HepG2 (cell line): ENCODE results near the gene PLEKHH3. TPM values are rescaled to one million over a fixed set of nuclear protein-coding genes. Genes with fewer than 3 reads are reported as not detected.

Experiments
- ATAC-seq: fragments of 200-7000 bp; cut with Tn5 transposase; 3 replicates; pipeline ENCODE4 v1.9.1; 2020; ENCODE audit warnings: mild to moderate bottlenecking, moderate library complexity
- Bru-seq: library from RNA; stranded (reverse); fragments of 400-500 nt; gene quantifications from one replicate; lab custom pipeline; 2021; lab: Mats Ljungman, UMichigan
- BruChase-seq, 2 experiments: library from RNA; stranded (reverse); fragments of 400-500 nt; gene quantifications; one replicate each; lab custom pipeline; 2021; lab: Mats Ljungman, UMichigan
- BruUV-seq: library from RNA; stranded (reverse); fragments of 400-500 nt; replicated peaks from 2 replicates; lab custom pipeline; 2021; lab: Mats Ljungman, UMichigan
- CTCF ChIA-PET: fragments of 300-600 bp; formaldehyde crosslinking; extraction: SDS; loops from one replicate; lab custom pipeline; 2021; ENCODE audit warnings: low total read pairs, inconsistent platforms, low intra/inter-chr PET ratio; lab: Yijun Ruan, JAX
- POLR2A ChIA-PET: fragments of 350-600 bp; sonication (Branson Sonifier 250); formaldehyde crosslinking; loops from one replicate; lab custom pipeline; 2020; ENCODE audit warnings: antibody characterized with exemption, inconsistent platforms; lab: Yijun Ruan, JAX
- DNase-seq: peaks from one replicate; pipeline ENCODE4 v3.0.0-alpha.2; 2015; ENCODE audit warnings: low spot score
- FAIRE-seq: peaks from 3 replicates; lab custom pipeline; 2011; peaks lifted over from hg19 to GRCh38; lab: Jason Lieb, UNC
- H2AFZ ChIP-seq: one replicate; pipeline ENCODE4 v1.6.1; 2011; ENCODE audit warnings: low read length, inconsistent platforms
- H3K27ac ChIP-seq: fragments of 300-600 bp; 3 replicates; pipeline ENCODE4 v1.8.0; 2011; ENCODE audit warnings: mixed run types, mild to moderate bottlenecking, mixed read lengths, low read length, inconsistent platforms; ENCODE audit not compliant: insufficient read depth; ENCODE audit errors: extremely low read length
- H3K27me3 ChIP-seq, 2 experiments: fragments of 200-600 bp in 1 of 2; 2 replicates in 1 of 2; 3 replicates in 1 of 2; pipeline versions ENCODE4 v1.6.0 to v1.8.0; 2011; ENCODE audit warnings: low read length in 2 of 2, mild to moderate bottlenecking in 2 of 2, moderate library complexity in 2 of 2, inconsistent platforms in 1 of 2; ENCODE audit not compliant: insufficient read depth in 2 of 2, control insufficient read depth in 1 of 2
- H3K36me3 ChIP-seq, 2 experiments: fragments of 200-600 bp in 1 of 2; replicated peaks in 1 of 2; 2 replicates in 1 of 2; 3 replicates in 1 of 2; pipeline versions ENCODE4 v1.5.1 to v1.8.0; 2011; ENCODE audit warnings: low read length in 2 of 2, inconsistent platforms in 1 of 2; ENCODE audit not compliant: insufficient read depth in 2 of 2, control insufficient read depth in 1 of 2
- H3K4me1 ChIP-seq: 2 replicates; pipeline ENCODE4 v1.5.1; 2012; ENCODE audit warnings: low read length, inconsistent platforms; ENCODE audit not compliant: insufficient read depth
- H3K4me2 ChIP-seq: 2 replicates; pipeline ENCODE4 v1.6.0; 2011; ENCODE audit warnings: low read depth, low read length, inconsistent platforms
- H3K4me3 ChIP-seq, 3 experiments: fragments of 200-600 bp in 1 of 3; sonication (generic), shearing (Covaris generic) in 1 of 3; replicated peaks in 1 of 3; 2 replicates each; pipeline ENCODE4 v1.5.1; 2011 to 2016; ENCODE audit warnings: low read length in 3 of 3, inconsistent platforms in 2 of 3, low read depth in 2 of 3, mild to moderate bottlenecking in 2 of 3, control low read depth in 1 of 3, mixed read lengths in 1 of 3; ENCODE audit not compliant: insufficient read depth in 1 of 3
- H3K79me2 ChIP-seq: one replicate; pipeline ENCODE4 v1.6.1; 2011; ENCODE audit warnings: low read length, inconsistent platforms; ENCODE audit not compliant: insufficient read depth
- H3K9ac ChIP-seq: 2 replicates; pipeline ENCODE4 v1.6.0; 2011; ENCODE audit warnings: mild to moderate bottlenecking, low read depth, low read length, inconsistent platforms; ENCODE audit not compliant: insufficient read depth
- H3K9me3 ChIP-seq: 2 replicates; pipeline ENCODE4 v1.5.1; 2012; ENCODE audit warnings: mild to moderate bottlenecking, low read length
- H4K20me1 ChIP-seq: 2 replicates; pipeline ENCODE4 v1.6.0; 2011; ENCODE audit warnings: inconsistent platforms, mild to moderate bottlenecking, low read length, moderate library complexity; ENCODE audit not compliant: insufficient read depth
- CREB3 ChIP-seq: sonication (generic); formaldehyde crosslinking; IDR thresholded peaks from 2 replicates; pipeline ENCODE4 v1.5.0; 2020; ENCODE audit warnings: missing genetic modification reagents
- FOXJ3 ChIP-seq: sonication (generic); formaldehyde crosslinking; IDR thresholded peaks from 2 replicates; pipeline ENCODE4 v1.4.0; 2020; ENCODE audit warnings: missing genetic modification reagents, mild to moderate bottlenecking, borderline replicate concordance
- KDM3A ChIP-seq: IDR thresholded peaks from 2 replicates; pipeline ENCODE4 v1.6.1; 2018; ENCODE audit warnings: low read depth, missing compliant biosample characterization
- MTF2 ChIP-seq: sonication (generic); formaldehyde crosslinking; IDR thresholded peaks from 2 replicates; pipeline ENCODE4 v1.5.0; 2020; ENCODE audit warnings: missing genetic modification reagents, borderline replicate concordance
- RBFOX2 ChIP-seq: fragments of 200-400 bp; formaldehyde crosslinking; IDR thresholded peaks from 2 replicates; pipeline ENCODE4 v1.6.1; 2017; ENCODE audit warnings: low read depth, mild to moderate bottlenecking, low read length
- REXO4 ChIP-seq: sonication (generic); formaldehyde crosslinking; IDR thresholded peaks from 2 replicates; pipeline ENCODE4 v1.8.0; 2022; ENCODE audit warnings: missing genetic modification reagents, mild to moderate bottlenecking, borderline replicate concordance
- SAFB2 ChIP-seq: sonication (generic); formaldehyde crosslinking; IDR thresholded peaks from 2 replicates; pipeline ENCODE4 v1.5.1; 2020; ENCODE audit warnings: missing genetic modification reagents, low read depth, mild to moderate bottlenecking, borderline replicate concordance
- SAP130 ChIP-seq: IDR thresholded peaks from 2 replicates; pipeline ENCODE4 v1.6.1; 2016; ENCODE audit warnings: low read depth
- SKI ChIP-seq: fragments of 450-650 bp; IDR thresholded peaks from one replicate; pipeline ENCODE4 v1.6.1; 2018; ENCODE audit warnings: mild to moderate bottlenecking; ENCODE audit not compliant: partially characterized antibody
- TCF7 ChIP-seq: sonication (generic); IDR thresholded peaks from 2 replicates; pipeline ENCODE4 v1.6.1; 2016; ENCODE audit warnings: antibody characterized with exemption, low read depth
- ZBTB3 ChIP-seq: sonication (generic); formaldehyde crosslinking; IDR thresholded peaks from 2 replicates; pipeline ENCODE4 v1.4.0; 2020; ENCODE audit warnings: low read depth, mild to moderate bottlenecking, moderate library complexity, missing genetic modification reagents, borderline replicate concordance
- ZBTB42 ChIP-seq: sonication (generic); formaldehyde crosslinking; IDR thresholded peaks from 2 replicates; pipeline ENCODE4 v1.5.0; 2020; ENCODE audit warnings: mild to moderate bottlenecking, missing genetic modification reagents
- ZFP36L2 ChIP-seq: sonication (generic); formaldehyde crosslinking; IDR thresholded peaks from 2 replicates; pipeline ENCODE4 v1.4.0; 2020; ENCODE audit warnings: missing genetic modification reagents
- ZNF7 ChIP-seq: IDR thresholded peaks from 2 replicates; pipeline ENCODE4 v1.6.1; 2016; ENCODE audit warnings: missing biosample characterization, missing genetic modification reagents
- ZSCAN31 ChIP-seq: sonication (generic); formaldehyde crosslinking; IDR thresholded peaks from 2 replicates; pipeline ENCODE4 v1.5.0; 2020; ENCODE audit warnings: low read depth, mild to moderate bottlenecking, missing genetic modification reagents
- WGBS: methylation state at CpG from one replicate; pipeline ENCODE4 v1.1.6; 2017; ENCODE audit warnings: low lambda C conversion rate; 5-methylcytosine and 5-hydroxymethylcytosine counted together
- in situ Hi-C: cut with HindIII; loops from 2 replicates; pipeline ENCODE4 v1.10.0; 2017; ENCODE audit warnings: low pct_unique_long_range_greater_than_20kb; ENCODE audit not compliant: extremely low pct_ligation_motif_present
- intact Hi-C: fragments of 100-400 bp; cut with micrococcal nuclease; formaldehyde crosslinking; loops from one replicate; pipeline ENCODE4 v1.10.0; 2022; ENCODE audit not compliant: unreplicated experiment
- long read RNA-seq, 2 experiments: library from RNA in 1 of 2; library from polyadenylated mRNA in 1 of 2; stranded (forward) in 1 of 2; unstranded in 1 of 2; transcript quantifications; one replicate each; pipeline ENCODE4 v2.0.0, GENCODE V29; 2019 to 2022
- polyA minus RNA-seq, 3 experiments: library from RNA; depleted of rRNA, polyadenylated mRNA; stranded (reverse); fragments of >200 nt; gene quantifications; 2 replicates each; pipeline ENCODE4 v1.2.3, GENCODE V29; 2011; ENCODE audit warnings: low replicate concordance in 1 of 3
- polyA plus RNA-seq, 8 experiments: library from polyadenylated mRNA; depleted of rRNA in 3 of 8; stranded (reverse) in 7 of 8; unstranded in 1 of 8; fragments of >200 nt; fragmentation: Illumina TruSeq in 4 of 8; extraction: Trizol in 4 of 8; gene quantifications; 2 replicates each; pipeline versions ENCODE4 v1.2.1 to v1.2.3, GENCODE V29; 2011 to 2016; ENCODE audit warnings: low read depth in 4 of 8, missing spikeins in 1 of 8, mixed read lengths in 1 of 8; ENCODE audit not compliant: insufficient read depth in 1 of 8
- total RNA-seq, 5 experiments: library from RNA; depleted of rRNA; stranded (reverse); fragments of >200 nt; fragmentation: Illumina TruSeq; extraction: Trizol; gene quantifications; 2 replicates each; pipeline ENCODE4 v1.2.3, GENCODE V29; 2016; ENCODE audit warnings: low read depth in 1 of 5

PLEKHH3 gene, protein sequence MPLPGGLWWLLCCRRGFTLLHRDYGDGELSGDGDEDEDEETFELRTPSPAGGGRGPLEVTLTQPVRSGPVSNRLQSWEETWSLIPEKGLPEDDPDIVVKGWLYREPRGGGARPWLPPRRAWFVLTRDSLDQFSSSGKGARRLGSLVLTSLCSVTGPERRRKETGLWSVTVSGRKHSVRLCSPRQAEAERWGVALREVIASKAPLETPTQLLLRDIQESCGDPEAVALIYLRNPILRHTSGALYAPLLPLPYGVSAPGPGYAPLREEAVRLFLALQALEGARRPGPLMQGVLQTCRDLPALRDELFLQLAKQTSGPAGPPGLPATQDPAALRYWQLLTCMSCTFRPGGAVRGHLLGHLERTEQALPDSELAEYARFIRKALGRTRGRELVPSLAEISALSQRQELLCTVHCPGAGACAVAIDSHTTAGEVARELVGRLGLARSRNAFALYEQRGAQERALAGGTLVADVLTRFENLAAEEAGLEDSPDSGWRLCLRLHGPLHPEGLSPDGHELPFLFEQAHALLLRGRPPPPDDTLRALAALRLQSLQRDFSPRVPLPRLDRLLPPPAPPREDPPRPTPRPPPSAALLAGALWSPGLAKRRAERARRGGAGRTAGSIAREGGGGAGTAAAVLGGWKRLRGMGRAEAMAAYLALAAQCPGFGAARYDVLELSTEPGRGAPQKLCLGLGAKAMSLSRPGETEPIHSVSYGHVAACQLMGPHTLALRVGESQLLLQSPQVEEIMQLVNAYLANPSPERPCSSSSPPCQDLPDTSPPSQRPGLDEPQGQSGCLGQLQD
- total RNA-seq (2016; rRNA removed; fragmentation: Illumina TruSeq; extraction: Trizol) (9.3 and 19.9 TPM in 2 replicates), polyA plus RNA-seq (2011; rRNA removed) (6.0 and 7.5 TPM in 2 replicates), polyA minus RNA-seq (2011; rRNA and poly(A)+ RNA removed; ENCODE audit: low replicate concordance) (7.4 and 8.5 TPM in 2 replicates), Bru-seq, nascent RNA (percentile 63 among the genes with signal in this experiment), BruChase-seq, experiment 1, labeled RNA remaining after a 6-hour chase (percentile 68 among the genes with signal in this experiment), BruChase-seq, experiment 2, labeled RNA remaining after a 2-hour chase (percentile 72 among the genes with signal in this experiment)
- total RNA-seq (2016; cell fraction: cytosol; rRNA removed; fragmentation: Illumina TruSeq; extraction: Trizol; ENCODE audit: low read depth) = 2.9 and 5.1 TPM in 2 replicates
- total RNA-seq (2016; cell fraction: insoluble cytoplasmic fraction; rRNA removed; fragmentation: Illumina TruSeq; extraction: Trizol) = 10.2 and 18.9 TPM in 2 replicates
- 8.9 and 10.3 TPM in 2 replicates for total RNA-seq (2016; cell fraction: membrane; rRNA removed; fragmentation: Illumina TruSeq; extraction: Trizol)
- 10.2 and 14.4 TPM in 2 replicates for total RNA-seq (2016; cell fraction: nucleus; rRNA removed; fragmentation: Illumina TruSeq; extraction: Trizol)
- polyA plus RNA-seq (2011; cell fraction: cytosol; rRNA removed) = 3.4 and 6.4 TPM in 2 replicates
- polyA plus RNA-seq (2011; cell fraction: nucleus; rRNA removed) = 38.3 and 39.7 TPM in 2 replicates
- polyA plus RNA-seq (2012) = 7.4 and 10.5 TPM in 2 replicates
- 2.3 and 2.4 TPM in 2 replicates for polyA plus RNA-seq (2016; cell fraction: cytosol; fragmentation: Illumina TruSeq; extraction: Trizol; ENCODE audit: low read depth)
- 8.9 and 12.6 TPM in 2 replicates for polyA plus RNA-seq (2016; cell fraction: insoluble cytoplasmic fraction; fragmentation: Illumina TruSeq; extraction: Trizol; ENCODE audit: low read depth)
- 5.4 and 5.8 TPM in 2 replicates for polyA plus RNA-seq (2016; cell fraction: membrane; fragmentation: Illumina TruSeq; extraction: Trizol; ENCODE audit: low read depth)
- 31.7 and 34.0 TPM in 2 replicates for polyA plus RNA-seq (2016; cell fraction: nucleus; fragmentation: Illumina TruSeq; extraction: Trizol; ENCODE audit: insufficient read depth, low read depth)
- 5.2 and 7.6 TPM in 2 replicates for polyA minus RNA-seq (2011; cell fraction: cytosol; rRNA and poly(A)+ RNA removed)
- 6.4 and 7.6 TPM in 2 replicates for polyA minus RNA-seq (2011; cell fraction: nucleus; rRNA and poly(A)+ RNA removed)
- long read RNA-seq, experiment 1, partial matches to known transcripts = 2 of 2 reads
- long read RNA-seq, experiment 1, other reads (novel, unspliced or antisense) = 0 of 2 reads
- long read RNA-seq, experiment 2, transcript PLEKHH3-201 (13 exons, 2,987 nt) = minor isoform, 5 of 40 reads
- long read RNA-seq, experiment 2, transcript PLEKHH3-204 (13 exons, 2,983 nt) = major isoform, 9 of 40 reads
- long read RNA-seq, experiment 2, partial matches to known transcripts = 18 of 40 reads
- long read RNA-seq, experiment 2, other reads (novel, unspliced or antisense) = 4 of 40 reads

DNA sequence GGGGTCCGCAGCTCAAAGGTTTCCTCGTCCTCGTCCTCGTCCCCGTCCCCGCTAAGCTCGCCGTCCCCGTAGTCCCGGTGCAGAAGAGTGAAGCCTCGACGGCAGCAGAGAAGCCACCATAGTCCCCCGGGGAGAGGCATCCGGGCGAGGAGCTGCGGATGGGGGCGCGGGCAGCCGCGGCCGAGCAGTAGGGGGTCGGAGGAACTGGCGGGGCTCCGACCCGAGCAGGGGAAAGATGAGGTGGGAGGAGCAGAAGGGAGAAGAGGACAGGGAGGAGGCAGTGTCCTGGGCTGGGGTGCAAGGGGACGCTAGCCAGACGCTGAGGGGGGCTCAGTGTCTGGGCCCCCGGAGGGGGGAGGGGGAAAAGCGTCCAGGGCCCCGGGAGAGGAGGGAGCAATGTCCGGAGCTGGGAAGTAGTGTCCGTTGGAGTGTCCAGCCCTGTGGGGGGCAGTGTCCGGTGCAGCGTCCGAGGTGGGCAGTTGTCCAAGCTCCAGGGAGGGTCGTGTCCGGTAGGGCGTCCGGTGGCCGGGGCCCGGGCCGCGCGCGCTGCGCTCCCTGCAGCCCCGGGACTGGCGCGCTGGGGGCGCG lies at the start of gene PLEKHH3:
Gene PLEKHH3, minus strand, starts transcription at position 571 of the 588 bp plus-strand sequence. Its CDS starts 431 bp downstream, at position 140.
- intact Hi-C loops = loop anchor here (1.0 kb wide), 1 partner anchor 58 kb away; no protein-coding TSS in a partner anchor
- peaks cover 44% of the 10 kb centered on the region for H3K4me1 ChIP-seq
- peak; percentile 41; the same call in 1 of the 2 replicates for TF ChIP-seq SAP130 (CRISPR knock-in tag)
- TF ChIP-seq ZSCAN31 (CRISPR knock-in tag) = peak; percentile 83
- no peak for TF ChIP-seq ZFP36L2 (CRISPR knock-in tag)
- TF ChIP-seq KDM3A = 0 out of 2 replicates have a peak, but pooled peaks have one; percentile 13
- TF ChIP-seq SKI = peak; percentile 25
- no peak for TF ChIP-seq FOXJ3
- TF ChIP-seq MTF2 (CRISPR knock-in tag) = no peak
- TF ChIP-seq REXO4 = no peak
- 0 out of 2 replicates have a peak, but pooled peaks have one; percentile 90 for TF ChIP-seq SAFB2 (CRISPR knock-in tag)
- TF ChIP-seq TCF7 = no peak
- TF ChIP-seq ZNF7 = no peak
- no peak for TF ChIP-seq CREB3 (CRISPR knock-in tag)
- no peak for TF ChIP-seq ZBTB3
- no peak for TF ChIP-seq ZBTB42 (CRISPR knock-in tag)
- peak; percentile 76 for TF ChIP-seq RBFOX2

More for the DNA sequence above, at the start of gene PLEKHH3:
- H2AFZ ChIP-seq = no peak within 1 kb of the TSS
- H3K79me2 ChIP-seq = peaks cover 22% of the 10 kb centered on the region
- ChIA-PET CTCF (no interaction called here), POLR2A (interaction anchor here (0.6 to 6.3 kb wide), 19 partner anchors 8 to 692 kb away, joined by 3 to 65 read pairs (median 6); partner anchors contain the start of genes BECN1, COA3, COASY and NAGLU)
- peak within 1 kb of the TSS; percentile 76 to 99 (median 83) for H3K4me3 ChIP-seq
- DNase-seq (no peak), FAIRE-seq (no peak), ATAC-seq (peak; percentile 9)
- H3K9me3 ChIP-seq = no peaks in the 10 kb centered on the region
- peaks cover 7 to 23% of the 10 kb centered on the region in 2 experiments for H3K36me3 ChIP-seq
- no TSS peak for BruUV-seq
- peak within 1 kb of the TSS; percentile 91 for H3K9ac ChIP-seq
- H3K27me3 ChIP-seq = no peaks in the 10 kb centered on the region
- WGBS = 2% methylated on average over 36 of the region's 51 CpGs
- in situ Hi-C loops = no loop called here
- no peaks in the 10 kb centered on the region; the same call in 1 of the 2 replicates for H4K20me1 ChIP-seq
- H3K4me2 ChIP-seq = peak within 1 kb of the TSS; percentile 99
- peak within 1 kb of the TSS; percentile 92 for H3K27ac ChIP-seq
